ENCODE measurements around the gene BCL2.

DNA sequence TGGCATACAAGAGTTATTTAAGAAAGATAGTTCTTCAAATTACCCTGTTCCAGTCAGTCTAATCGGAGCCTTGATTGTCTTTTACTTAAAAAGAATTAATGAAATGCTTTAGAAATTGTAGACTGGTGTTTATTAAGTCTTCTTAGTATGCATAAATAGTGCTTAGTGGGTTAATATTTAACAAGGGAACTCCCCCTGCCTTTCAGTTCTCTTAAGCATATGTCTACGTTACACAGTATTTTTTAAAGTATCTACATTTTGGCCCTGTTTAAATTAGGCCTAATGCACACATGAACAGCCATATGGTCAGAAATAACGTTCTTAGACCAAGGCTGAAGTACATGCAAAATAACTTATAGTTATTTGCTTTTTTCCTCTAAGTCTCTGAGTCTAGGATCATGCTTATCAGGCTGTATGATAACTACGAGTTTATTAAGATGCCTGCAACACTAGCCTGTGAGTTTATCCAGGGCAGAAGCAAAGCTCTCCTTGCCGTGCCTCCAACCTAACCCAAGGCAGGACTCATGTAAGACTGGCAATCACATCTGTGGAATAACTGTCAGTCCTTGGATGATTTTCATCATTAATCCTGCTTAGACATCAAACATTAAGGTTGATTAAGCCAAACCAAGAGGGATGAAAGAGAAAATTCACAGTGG is 6.7 kb downstream of the BCL2 start:
- TF ChIP-seq, protein P1, sequence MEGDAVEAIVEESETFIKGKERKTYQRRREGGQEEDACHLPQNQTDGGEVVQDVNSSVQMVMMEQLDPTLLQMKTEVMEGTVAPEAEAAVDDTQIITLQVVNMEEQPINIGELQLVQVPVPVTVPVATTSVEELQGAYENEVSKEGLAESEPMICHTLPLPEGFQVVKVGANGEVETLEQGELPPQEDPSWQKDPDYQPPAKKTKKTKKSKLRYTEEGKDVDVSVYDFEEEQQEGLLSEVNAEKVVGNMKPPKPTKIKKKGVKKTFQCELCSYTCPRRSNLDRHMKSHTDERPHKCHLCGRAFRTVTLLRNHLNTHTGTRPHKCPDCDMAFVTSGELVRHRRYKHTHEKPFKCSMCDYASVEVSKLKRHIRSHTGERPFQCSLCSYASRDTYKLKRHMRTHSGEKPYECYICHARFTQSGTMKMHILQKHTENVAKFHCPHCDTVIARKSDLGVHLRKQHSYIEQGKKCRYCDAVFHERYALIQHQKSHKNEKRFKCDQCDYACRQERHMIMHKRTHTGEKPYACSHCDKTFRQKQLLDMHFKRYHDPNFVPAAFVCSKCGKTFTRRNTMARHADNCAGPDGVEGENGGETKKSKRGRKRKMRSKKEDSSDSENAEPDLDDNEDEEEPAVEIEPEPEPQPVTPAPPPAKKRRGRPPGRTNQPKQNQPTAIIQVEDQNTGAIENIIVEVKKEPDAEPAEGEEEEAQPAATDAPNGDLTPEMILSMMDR (IDR thresholded peaks at IDR 0.05) = no peak
- no peak for TF ChIP-seq POLR2A (IDR thresholded peaks at IDR 0.05)
- no peak for TF ChIP-seq POLR2AphosphoS5 (IDR thresholded peaks at IDR 0.05)

All from sigmoid colon (tissue), 4 donors.